Stimulated activated CD8-positive, alpha-beta memory T cell treated with anti-CD3 and anti-CD28 coated beads, Interleukin-4, amount 100 ng/mL, for 24 hours (primary cell): ENCODE data around the gene POC1B.

Experiments used
- DNase-seq: peaks from one replicate; pipeline ENCODE4 v3.0.0-alpha.2; 2020; ENCODE audit warnings: low read depth

Gene POC1B

DNA sequence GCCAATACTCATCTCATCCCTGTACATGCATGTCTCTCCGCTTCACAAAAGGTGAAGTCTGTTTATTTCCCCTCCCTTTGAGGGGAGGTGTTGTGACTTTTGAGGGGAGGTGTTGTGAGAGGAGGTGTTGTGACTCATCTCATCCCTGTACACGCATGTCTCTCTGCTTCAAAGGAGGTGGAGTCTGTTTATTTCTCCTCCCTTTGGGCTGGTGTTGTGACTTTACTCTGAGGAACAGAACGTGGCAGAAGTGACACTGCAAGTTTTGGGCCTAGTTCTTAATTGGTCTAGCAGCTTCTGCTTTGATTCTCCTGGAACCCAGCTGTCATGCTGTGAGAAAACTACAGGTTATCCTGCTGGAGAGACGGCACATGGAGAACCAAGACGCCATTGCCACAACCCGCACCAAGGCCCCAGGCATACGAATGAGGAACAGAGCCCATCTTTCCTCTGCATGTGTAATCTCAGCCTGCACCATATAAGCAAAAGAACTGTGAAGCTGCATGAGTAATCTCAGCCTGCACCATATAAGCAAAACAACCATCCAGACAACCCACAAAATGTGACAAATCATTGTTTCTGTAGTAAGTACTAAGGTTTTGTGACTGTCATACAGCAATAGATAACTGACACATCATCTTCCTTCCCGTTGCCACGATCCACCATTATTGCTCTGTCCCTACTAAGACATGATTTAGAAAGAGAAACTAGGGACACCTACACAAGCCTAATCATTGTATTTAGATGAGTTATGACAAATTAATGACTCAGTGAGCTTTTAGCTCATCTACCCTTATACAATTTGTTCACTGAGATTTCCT, 31.2 kb downstream of the POC1B start:
- DNase-seq, result peak; percentile 9

DNA sequence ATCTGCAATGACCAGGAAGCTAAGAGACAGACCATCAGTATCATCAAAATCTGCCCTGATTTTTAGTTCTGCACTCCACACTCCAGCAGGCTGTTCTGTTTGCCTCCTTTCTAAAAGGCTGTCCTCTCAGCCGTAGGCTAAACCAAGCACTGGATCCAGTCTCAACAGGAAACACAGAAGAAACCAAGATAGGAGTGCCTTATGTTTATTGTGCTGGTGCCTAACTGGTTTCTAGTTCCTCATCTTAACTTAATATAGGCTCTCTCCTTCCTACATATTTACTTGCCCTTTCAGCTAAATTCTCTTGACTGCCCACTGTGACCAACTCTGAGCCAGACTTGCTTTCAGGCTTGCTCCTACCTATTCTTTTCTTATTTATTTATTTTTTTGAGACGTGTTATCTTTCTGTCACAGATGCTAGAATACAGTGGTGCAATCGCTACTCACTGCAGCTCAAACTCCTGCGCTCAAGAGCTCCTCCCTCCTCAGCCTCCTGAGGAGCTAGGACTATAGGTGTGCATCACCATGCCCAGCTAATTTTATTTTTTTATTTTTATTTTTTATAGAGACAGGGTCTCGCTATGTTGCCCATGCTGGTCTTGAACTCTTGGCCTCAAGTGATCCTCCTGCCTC, 32.1 kb downstream of the POC1B start:
- DNase-seq, result no peak

DNA sequence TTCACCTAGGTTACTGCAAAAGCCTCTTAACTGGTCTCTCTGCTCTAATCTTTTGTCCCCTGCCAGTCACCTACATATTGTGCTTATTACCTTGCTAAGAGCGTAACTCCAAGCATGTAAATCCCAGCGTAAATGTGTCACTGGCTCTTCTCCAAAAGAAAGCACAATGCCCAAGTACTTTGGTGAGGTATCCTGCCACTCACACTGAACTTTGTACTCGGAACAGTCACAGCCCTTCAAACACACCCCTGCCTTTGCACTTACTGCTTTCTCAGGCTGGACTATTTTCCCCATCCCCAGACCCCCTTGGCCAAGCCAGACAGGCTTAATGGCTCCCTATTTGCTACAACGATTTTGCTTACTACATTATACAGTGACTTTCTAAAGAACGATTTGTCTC, 33.0 kb downstream of the POC1B start:
- no peak for DNase-seq

DNA sequence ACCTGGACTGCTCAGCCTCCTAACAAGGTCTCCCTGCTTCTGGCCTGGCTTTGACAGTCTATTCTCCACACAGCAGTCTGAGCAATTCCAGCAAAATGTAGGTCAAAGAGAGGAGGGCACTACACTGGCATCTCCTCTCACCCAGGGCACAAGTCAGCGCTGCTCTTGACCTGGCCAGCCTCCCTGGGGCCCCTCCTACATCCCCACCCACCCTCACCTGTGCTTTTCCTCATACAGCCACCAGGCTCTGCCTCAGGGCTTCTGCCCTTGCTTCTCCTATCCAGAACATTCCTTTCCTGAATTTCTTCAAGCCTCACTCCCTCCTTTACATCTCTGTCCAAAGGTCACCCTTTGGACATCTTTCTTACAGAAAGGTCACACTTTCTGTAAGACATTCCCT, 34.9 kb downstream of the POC1B start:
- DNase-seq, result no peak

DNA sequence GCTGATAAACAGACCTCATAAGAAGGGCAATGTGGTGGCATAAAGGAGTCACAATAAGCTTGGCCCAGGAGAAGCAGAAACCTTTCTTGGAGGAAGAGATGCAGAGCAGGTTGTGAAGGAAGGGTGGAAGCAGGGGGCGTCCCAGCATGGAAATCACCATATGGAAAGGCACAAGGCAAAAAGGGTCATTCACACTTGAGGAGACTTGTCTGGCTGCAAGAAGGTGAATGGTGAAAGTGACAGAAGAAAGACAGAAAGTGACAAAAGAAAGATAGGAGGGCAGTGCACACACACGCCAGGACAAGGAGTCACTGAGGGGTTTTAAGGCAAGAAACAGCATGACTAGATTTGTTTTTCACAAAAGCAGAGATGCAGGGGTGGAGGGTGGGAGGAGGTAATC, 39.6 kb downstream of the POC1B start:
- no peak for DNase-seq

DNA sequence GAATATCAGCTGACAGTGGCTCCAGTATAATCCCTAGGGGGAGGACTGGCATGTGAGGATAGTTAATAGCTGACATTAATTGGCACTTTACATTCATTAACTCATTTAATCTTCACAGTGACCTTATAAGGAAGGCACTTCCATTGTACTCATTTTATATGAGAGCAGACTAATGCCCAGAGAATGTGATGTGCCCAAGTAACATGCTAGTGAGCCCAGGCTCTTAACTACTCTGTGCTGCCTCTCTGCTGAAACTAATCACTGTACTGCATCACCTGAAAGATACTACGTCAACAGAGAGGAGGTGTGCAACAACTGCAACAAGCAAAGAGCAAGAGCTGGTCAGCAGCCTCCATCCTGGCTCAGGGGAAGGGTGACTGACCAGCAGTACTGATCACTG, 41.4 kb downstream of the POC1B start:
- DNase-seq, result no peak

DNA sequence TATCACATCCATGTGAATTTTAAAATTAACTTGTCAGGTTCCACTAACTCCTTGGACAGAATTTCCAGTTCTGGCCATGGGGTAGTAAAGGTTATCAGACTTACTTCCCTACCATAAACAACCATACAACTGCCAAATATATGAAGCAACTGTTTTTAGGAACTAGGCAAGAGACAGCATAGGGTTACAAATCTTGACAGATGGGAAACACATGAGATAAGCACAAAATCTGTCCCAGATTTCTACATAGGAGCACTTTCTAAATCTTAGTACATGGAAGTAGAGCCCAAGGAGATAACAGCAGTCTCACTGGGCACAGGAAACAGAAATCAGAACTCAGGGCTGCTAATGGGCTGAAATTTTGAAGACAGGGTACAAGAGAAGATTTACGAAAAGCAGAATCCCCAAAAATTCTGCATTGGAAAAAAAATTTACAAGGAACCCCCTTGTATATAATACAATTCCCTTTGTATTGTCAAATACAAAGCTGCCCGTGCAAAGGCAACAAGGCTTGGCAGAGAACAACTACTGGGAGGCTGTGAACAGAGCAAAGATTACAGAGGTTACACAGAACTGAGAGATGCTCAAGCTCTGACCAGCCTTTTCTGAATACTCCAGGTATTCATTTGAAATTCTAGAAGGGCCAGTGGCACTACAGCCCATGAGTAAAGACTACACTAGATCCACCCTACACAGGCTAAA, 44.5 kb downstream of the POC1B start:
- no peak for DNase-seq

DNA sequence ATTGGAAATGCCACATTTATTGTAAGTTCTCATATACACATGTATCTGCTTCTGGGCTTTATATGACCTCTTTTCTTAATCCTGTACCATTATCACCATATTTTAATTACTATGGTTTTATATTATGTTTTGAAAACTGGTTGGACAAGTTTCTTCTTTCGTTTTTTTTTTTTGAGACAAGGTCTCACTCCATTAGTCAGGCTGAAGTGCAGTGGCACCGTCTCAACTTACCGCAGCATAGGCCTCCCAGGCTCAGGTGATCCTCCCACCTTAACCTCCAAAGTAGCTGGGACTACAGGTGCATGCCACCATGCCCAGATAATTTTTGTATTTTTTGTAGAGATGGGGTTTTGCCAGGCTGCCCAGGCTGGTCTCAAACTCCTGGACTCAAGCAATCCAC, 45.9 kb downstream of the POC1B start:
- DNase-seq, result no peak

DNA sequence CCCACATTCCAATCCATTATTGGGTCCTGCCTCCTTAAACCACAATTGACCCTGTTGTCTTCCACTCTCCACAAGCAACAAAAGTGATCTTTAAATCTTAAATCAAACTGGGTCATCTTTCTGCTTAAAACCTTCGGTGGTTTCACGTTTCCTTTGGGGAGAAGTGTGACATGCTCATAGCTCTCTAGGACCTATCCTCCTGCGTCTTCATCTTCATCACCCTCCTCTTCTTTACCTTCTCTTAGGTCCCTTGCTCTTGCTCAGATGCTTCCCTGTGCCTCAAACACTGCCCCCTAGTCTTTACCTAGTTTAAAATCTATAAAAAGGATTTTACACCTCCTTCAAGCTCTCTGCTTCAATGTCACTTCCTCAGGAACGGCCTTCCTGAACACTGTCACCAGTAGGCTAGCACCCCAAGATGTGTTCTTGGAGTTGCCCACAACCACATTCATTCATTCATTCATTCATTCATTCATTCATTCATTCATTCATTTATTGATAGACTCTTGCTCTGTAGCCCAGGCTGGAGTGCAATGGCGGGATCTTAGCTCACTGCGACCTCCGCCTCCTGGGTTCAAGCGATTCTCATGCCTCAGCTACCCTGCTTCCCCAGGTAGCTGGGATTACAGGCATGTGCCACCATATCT, 48.1 kb downstream of the POC1B start:
- DNase-seq, result no peak

DNA sequence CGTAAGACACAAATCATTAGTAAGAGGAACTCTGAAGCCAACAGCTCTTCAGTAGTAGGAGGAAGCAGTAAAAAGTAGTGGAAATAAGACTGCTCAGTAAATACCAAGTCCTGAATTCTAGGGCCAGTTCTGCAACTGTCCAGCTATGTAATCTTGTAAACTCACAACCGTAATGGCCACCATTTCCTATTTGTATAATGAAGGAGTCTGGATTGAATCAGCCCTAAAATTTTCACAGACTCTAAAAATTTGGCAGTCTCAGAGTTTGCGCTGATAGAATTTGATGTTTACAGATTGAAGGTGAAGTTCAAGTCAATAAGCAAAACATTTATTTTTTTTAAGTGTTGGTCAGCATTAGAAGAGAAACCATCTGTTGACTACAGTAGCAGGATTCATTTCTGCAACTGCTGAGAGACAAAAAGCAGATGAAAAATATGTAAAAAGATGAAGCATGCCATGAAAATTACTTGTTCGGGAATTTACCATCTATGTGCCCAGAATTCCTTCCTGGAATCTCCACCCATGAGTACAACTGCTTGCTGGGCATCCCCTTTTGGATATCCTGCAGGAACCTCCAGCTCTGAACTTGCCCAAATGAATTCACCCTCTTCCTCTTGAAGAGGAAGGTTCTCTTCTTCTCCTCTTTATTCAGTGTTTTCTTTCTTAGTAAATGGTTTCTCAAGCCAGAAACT, 48.8 kb downstream of the POC1B start:
- DNase-seq, result no peak

DNA sequence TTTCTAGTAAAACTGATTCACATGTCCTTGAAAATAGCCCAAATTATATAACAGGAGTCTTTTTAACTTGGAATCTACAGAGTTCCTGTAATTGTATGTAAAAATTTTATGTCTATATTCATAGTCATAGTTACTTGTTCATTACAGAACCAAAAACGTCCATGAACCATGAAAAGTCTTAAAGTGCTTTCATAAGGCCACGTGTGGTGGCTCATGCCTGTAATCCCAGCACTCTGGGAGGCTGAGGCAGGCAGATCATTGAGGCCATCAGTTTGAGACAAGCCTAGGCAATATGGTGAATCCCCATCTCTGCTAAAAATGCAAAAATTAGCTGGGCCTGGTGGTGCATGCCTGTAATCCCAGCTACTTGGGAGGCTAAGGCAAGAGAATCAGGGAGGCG, 49.6 kb downstream of the POC1B start:
- DNase-seq, result no peak

DNA sequence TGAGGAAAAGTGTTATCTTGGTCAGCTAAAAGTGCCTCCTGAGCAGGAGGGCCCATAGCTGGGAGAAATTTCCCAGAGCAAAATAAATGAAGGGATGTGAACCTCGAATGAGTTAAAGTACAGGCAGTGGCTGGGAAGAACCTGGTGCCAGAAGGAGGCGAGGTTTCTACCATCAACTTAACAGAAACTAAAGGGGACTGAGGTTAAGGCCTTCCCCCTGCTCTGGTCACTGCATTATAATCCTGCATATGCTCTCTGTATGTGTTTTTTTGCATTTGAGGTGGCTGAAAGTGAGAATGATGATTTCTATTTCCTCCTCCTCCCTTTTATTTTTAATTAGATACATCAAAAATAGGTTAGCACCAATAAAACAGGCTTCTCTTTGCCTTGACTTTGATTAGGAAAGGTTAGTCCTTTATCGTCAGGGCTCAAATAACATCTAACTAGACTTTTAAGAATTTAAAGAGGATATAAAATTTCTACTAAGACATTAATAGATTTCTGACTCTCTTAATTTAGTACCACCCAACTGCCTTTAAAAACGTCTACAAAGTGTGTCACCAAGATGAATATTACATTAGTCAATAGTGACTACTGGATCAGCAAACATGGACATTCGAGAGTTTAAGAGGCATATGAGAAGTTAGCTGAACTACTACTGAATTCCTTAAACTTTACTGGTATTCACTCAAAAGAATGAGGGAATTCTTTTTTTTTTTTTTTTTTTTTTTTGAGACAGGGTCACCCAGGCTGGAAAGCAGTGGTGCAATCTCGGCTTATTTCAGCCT, 50.5 kb downstream of the POC1B start:
- no peak for DNase-seq

DNA sequence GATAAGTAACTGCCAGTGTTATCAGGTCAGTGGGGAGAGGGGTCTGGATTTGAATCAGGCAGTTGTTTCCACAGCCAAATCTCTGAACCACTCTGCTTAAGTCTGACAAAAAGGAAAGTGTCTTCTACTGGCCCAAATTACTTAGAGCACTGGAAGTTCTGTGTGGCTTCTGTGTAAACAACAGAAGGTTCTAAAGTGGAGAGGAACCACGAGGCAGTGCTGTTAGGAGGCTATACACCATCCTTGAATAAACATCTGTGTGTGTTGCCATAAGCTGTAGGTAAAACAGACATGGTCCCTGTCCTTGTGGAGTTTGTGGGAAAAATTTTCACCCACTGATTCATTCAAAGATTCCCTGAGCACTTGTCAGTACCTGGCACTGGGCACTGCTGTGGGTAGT, 51.2 kb downstream of the POC1B start:
- DNase-seq, result no peak

DNA sequence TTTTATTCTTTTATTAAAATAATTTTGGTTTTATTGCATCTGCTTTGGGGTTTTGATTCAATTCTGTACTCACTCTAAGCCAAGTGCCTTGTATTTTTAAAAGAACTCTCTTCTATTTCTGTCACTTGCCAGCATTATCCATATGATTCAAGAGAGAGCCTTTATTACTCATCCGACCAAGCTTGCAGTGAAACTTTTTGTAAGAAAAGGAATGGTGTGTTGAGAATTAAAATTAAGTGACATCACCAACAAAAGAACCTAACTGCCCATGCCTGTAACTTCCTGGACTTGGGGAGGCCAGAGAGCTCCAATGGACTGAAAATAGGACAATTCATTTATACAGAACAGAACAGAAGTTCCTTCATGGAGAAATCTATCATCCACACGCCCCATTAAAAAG, 53.3 kb downstream of the POC1B start:
- DNase-seq, result no peak

DNA sequence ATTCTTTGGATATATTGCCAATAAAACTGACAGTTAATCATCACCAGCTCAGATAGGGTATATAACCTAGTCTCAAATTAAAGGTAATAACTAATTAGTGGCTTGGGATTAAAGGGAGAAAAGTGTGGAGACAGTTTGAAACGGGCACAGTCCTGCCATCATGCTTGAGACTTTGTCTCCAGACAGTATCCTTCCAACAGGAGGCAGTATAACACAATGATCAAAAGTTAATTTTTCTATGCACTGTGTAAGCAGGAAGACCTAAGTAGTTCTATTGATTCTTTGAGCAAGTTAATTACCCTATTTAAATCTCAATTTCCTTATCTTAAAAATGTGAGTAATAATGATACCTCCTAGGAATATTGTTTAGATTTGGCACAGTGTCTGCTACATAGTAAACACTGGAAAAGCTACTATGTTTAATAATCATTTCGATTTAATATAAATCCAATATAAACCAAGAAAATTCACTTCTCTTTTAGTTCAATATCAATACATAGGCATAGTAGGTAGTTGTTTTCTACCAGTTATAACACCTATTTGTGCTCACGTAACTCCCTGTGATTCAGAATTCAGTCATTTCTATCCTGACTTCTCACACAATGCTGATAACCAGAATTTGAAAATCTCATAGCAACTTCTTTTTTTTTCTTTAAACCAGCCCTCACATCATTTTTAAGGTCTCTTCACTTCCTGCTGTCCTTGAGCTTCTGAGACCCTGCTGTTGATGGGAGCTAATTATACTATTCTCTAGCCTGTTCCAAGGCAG, 54.9 kb downstream of the POC1B start:
- no peak for DNase-seq

DNA sequence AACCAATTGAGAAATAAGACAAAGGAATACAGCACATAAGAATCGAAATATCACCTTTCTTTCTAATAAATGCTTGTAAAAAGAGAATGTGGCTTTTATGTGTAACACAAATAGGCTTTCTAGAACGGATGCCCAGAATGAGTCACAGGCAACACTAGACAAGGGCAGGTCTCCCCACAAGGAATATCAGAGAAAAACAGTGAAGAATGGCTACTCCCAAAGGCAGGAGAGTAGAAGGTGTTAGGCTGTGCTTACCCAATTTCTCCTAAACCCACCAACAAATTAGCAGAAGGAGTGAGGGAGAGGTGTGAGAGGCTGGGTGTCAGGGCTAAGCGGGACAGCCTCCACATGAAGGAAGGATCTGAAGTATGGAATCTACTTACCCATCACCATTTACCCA, 56.5 kb downstream of the POC1B start:
- DNase-seq, result no peak

DNA sequence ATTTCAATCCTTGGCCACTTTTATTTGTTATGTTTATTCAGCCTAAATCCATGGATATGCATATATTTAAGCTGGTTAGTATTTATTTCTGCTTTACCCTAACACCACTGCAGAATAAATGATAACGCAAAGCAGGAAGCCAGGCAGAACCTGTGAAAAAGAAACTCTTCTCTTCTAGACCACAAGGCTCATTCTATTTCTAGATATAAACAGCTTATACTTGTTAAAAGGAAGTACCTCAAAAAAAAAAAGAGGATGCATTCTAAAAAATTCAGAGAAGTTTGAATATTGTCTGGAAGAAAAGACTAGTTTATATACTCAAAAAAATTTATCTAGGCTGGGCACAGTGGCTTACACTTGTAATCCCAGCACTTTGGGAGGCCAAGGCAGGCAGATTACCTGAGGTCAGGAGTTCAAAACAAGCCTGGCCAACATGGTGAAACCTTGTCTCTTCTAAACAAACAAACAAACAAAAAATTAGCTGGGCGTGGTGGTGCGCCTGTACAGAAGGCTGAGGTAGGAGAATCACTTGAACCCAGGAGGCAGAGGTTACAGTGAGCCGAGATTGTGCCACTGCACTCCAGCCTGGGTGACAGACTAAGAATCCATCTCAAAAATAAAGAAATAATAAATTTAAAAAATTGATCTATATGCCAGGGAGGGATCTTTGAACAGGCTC, 57.1 kb downstream of the POC1B start:
- DNase-seq, result no peak

DNA sequence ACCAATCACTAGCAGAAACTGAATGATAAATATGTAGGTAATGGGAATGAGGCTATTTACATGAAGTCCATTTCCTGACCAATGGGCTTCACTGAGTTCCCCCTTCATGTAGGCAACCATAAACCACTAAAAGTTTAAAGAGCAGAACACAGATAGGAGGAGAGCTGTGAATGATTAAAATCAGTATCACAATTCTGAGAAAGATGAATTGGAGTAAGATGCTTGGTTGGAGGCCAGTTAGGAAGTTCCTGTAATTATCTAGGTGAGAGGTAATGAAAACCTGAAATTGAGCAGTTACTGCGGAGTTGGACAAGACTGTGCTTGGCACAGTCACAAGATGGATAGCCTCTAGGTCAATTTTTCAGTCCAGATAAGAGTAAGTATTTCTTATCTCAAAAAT, 57.8 kb downstream of the POC1B start:
- DNase-seq, result no peak

DNA sequence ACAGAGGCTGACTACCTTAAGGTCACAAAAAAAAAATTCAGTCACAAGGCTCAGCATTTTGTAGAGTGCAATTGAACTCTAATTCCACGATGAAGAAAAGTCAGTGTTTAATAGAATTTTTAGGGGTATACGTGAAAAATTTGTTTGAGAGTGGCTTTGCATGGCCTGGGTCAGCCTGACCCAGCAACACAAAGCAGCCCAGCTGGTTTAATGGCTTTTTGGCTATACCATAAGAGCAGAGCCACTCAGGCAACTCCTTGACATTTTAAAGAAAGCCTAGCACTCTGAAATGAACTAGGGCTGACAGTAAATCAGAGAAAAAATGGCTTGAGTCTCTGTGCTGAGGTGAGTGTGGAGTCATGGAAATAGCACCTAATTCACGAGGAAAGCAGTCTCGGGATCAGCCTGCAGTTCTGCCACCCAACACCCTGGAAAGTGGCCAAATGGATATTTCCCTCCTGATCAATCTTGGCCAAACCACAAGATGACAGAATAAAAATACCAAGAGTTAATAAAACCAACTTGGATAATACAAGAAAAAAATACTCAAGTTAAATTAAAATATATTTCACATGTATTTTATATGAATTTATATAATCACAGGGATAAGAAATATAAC, 60.8 kb downstream of the POC1B start:
- no peak for DNase-seq
